GF-D8 (cell line): Measurements from ENCODE around the gene BMP7.
"Not testable (repeated sequence)": the region's sequence is repeated elsewhere in the genome, so short reads cannot be mapped to it uniquely, and the experiment has no call there.

Source experiments
- DNase-seq: peaks from one replicate; lab custom pipeline; 2025; lab: John Stamatoyannopoulos, UW

Gene BMP7

GRCh38 chr20:57287901-57288300 is 21.5 kb upstream of the BMP7 start:
- DNase-seq, result no peak

- no peak for DNase-seq
These were observed 20.8 kb upstream of the BMP7 start for GRCh38 chr20:57287007-57287880.

GRCh38 chr20:57283860-57284259 is 17.4 kb upstream of the BMP7 start:
- no peak for DNase-seq

- DNase-seq, result no peak
These were observed 16.4 kb upstream of the BMP7 start for GRCh38 chr20:57282670-57283361.

- no peak for DNase-seq
These were observed 15.5 kb upstream of the BMP7 start for GRCh38 chr20:57281900-57282299.

- DNase-seq, result no peak
These were observed 13.8 kb upstream of the BMP7 start for GRCh38 chr20:57280221-57280620.

GRCh38 chr20:57279548-57279947 is 13.1 kb upstream of the BMP7 start:
- not testable (repeated sequence) for DNase-seq

GRCh38 chr20:57278457-57278856 is 12.0 kb upstream of the BMP7 start:
- no peak for DNase-seq

GRCh38 chr20:57277398-57278105 is 11.1 kb upstream of the BMP7 start:
- no peak for DNase-seq

- no peak for DNase-seq
These were observed 9.8 kb upstream of the BMP7 start for GRCh38 chr20:57276221-57276620.

GRCh38 chr20:57275813-57276212 is 9.4 kb upstream of the BMP7 start:
- DNase-seq, result no peak

GRCh38 chr20:57275334-57275733 is 8.9 kb upstream of the BMP7 start:
- DNase-seq, result no peak

- DNase-seq, result no peak
These were observed 8.4 kb upstream of the BMP7 start for GRCh38 chr20:57274846-57275245.

- DNase-seq, result no peak
These were observed 7.9 kb upstream of the BMP7 start for GRCh38 chr20:57274299-57274698.

GRCh38 chr20:57272883-57273535 is 6.6 kb upstream of the BMP7 start:
- DNase-seq, result no peak

- no peak for DNase-seq
These were observed 4.0 kb upstream of the BMP7 start for GRCh38 chr20:57270204-57270984.

GRCh38 chr20:57269148-57269984 is 2.9 kb upstream of the BMP7 start:
- DNase-seq, result no peak

GRCh38 chr20:57268399-57269076 is 2.1 kb upstream of the BMP7 start:
- no peak for DNase-seq

GRCh38 chr20:57267158-57267821 is 849 bp upstream of the BMP7 start:
- DNase-seq, result no peak

- no peak for DNase-seq
These were observed 497 bp downstream of the BMP7 start for GRCh38 chr20:57265997-57266290.
